ENCODE data around the gene BCKDHA.

DNA sequence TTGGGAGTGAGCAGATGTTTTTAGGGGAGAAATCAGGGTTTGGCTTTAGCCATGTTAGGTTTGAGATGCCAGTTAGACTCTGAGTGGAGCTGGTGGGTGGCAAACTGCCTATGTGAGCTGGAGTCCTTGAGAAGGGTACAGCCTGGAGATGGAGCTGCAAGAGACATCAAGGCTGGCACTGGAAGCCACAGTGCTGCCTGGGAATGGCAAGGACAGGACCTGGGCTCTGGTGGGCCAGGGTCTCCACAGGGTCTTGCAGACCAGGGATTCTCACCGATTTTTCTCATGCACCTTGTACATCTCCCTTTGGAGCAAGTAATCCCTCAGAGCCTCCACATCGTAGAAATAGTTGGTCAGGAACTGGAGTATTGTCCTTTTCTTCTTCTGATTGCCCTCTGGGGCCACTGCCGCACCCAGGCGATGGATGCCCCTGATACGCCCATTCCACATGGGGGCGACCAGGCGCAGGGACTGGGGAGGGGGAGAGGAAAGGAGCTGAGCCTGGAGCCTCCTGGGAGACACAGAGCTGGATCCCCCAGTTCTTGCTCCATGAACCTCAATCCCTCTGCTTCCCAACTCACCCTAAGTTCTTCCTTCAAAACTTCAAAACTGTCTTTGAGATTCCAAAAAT is 40.4 kb downstream of the BCKDHA start:
- TF ChIP-seq CTCF (IDR thresholded peaks at IDR 0.05) (no peak), POLR2A (IDR thresholded peaks at IDR 0.05) (no peak)
